ENCODE results near the gene RABL2B.
"Not testable (repeated sequence)": the region's sequence is repeated elsewhere in the genome, so short reads cannot be mapped to it uniquely, and the experiment has no call there.

Gene RABL2B

DNA sequence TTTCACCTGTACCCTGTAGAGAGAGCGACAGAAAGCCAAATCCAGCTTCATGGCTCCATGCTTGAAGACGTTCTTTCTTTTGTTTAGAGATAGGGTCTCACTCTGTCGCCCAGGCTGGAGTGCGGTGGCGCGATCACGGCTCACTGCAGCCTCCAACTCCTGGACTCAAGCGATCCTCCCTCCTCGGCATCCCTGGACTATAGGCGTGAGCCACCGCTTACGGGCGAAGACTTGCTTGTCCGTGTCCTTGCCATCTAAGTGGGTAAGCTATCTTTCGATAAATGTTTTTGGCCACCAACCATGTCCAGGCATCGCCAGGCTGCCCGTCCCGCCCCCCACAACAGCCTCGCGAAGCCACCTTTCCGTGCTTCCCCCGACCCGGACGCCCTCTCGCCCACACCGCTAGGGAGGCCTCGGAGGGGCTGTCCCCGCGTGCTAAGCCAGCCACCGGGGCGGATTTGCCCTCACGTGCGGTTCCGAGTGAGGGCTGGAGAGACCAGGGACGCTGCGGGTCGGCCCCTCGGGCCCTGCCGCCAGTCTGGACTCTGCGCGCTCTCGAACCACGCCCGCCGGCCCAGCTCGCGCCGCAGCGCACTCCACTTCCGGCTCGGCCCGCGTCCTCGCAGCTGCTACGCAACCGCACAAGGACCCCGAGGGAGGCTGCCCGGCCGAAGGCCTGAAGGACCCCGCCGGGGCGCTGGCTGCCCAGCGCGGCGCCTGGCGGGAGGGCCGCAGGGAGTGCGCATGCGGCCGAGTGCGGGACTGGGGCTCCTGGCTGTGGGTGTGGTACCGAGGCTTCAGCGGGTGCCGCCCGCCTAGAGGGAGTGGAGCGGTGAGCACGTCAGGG lies at the start of gene RABL2B:
TSS of gene RABL2B (minus strand) at position 604 of the 847 bp plus-strand sequence. CDS start 1,342 bp downstream, outside the sequence.
- DNase-seq (ENCODE audit: low read depth), result peak; percentile 91

DNA sequence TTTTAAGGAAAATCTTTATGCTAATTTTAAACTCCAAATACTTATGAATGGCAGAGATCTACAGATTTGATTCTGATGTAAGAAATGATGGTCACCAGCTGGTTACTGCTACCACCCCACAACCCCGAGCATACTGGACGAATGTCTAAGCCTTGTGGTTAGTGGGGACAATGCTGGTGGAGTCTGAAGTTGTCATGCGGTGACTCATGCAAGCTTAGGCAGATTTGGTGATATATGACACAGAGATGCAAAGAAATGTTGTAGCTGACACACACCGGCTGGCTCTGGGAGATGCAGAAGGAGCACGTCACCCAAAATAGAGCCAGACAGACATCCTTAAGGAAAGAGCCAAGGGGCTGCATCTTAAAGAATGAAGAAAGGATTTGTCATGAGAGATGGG lies 3.5 kb upstream of the RABL2B start:
- not testable (repeated sequence) for DNase-seq (ENCODE audit: low read depth)

DNA sequence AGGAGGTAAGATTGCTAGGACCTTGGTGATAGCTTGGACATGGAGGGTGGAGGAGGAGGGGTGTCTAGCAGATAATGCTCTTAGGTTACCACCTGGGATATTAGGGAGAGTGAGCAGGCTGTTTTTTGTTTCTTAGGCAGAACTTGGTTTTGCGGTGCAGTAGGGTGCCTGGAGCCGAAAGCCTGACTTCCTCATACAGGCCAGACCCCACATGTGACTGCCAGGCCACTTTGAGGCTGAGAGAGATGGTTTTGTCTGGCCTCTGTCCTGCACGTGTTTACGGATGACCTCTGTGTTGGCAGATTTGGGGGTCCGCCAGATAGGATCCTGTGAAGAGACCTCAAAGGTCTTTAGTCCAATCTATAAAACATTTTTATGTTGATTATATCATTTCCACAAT lies 1.9 kb upstream of the RABL2B start:
- not testable (repeated sequence) for DNase-seq (ENCODE audit: low read depth)

GRCh38 chr22:50783880-50784276 lies 442 bp upstream of the RABL2B start:
- not testable (repeated sequence) for DNase-seq (ENCODE audit: low read depth)

- DNase-seq (ENCODE audit: low read depth), result peak; percentile 3
Observed at GRCh38 chr22:50782253-50782652, 1.2 kb downstream of the RABL2B start.

- not testable (repeated sequence) for DNase-seq (ENCODE audit: low read depth)
Observed at GRCh38 chr22:50780244-50780643, 3.2 kb downstream of the RABL2B start.

DNA sequence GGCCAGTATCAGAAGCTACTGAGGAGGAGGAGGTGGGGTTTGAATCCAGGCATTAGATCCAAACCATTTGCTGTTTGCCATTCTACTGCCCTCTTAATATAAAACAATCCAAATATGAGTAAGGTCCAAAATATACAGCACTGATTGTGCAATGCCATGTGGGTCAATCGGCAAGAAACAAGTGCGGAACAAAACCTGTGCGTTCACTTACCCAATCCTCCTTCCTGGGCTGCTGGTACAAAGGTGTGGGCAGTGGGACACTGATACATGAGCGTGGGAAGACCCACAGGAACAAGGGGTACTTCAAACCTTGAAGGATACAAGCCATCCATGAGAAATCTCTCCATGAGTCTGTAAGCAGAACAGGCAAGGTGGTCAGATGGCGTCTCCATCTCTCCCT lies 5.8 kb downstream of the RABL2B start:
- not testable (repeated sequence) for DNase-seq (ENCODE audit: low read depth)

DNA sequence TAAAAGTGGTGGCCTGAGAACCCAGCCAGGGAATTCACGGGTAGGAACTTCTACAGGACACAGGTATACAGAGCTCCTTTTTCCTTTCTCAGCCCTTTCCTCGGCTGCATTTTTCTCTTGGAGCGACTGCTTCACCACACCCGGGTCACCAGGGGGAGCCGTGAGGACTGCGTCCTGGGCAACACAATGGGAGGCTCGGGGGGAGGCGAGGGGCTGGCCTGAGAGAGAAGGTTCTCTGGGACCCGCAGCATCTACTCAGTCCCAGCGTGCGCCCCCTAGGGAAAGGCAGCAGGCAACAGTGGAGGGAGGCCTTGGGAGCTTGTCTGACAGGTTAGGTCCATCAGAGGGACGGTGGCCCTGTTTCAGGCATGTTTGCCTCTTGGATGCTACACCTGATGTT lies 8.3 kb downstream of the RABL2B start:
- peak; percentile 75 for DNase-seq (ENCODE audit: low read depth)

DNA sequence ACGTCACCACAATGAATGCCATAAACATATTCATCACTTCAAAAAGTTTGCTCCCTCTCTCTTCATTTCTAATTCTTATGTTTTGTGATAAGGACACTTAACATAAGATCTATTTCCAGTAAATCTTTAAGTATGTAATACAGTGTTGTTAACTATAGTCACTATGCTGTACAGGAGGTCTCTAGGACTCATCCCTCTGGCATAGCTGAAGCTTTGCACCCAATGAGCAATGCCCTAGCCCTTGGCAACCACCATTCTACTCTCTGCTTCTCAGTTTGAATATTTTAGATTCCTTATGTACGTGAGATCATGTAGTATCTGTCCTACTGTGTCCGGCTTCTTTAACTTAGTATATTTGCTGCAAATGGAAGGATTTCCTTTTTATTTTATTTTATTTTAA lies 19.1 kb downstream of the RABL2B start:
- not testable (repeated sequence) for DNase-seq (ENCODE audit: low read depth)

- DNase-seq (ENCODE audit: low read depth), result not testable (repeated sequence)
Observed at GRCh38 chr22:50761829-50762228, 21.6 kb downstream of the RABL2B start.

DNA sequence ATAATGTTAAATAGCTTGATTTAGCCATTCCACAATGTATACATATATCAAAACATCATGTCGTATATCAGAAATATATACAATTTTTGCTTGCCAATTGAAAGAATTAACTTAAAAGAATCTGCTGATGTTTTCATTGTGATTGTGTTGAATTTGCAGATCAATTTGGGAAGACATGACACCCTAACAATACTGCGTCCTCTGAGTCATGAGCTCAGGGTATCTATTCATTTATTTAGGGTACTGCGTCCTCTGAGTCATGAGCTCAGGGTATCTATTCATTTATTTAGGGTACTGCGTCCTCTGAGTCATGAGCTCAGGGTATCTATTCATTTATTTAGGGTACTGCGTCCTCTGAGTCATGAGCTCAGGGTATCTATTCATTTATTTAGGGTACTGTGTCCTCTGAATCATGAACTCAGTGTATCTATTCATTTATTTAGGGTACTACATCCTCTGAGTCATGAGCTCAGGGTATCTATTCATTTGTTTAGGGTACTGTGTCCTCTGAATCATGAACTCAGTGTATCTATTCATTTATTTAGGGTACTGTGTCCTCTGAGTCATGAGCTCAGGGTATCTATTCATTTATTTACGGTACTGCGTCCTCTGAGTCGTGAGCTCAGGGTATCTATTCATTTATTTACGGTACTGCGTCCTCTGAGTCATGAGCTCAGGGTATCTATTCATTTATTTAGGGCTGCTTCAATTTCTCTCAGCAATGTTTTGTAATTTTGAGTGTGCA lies 23.7 kb downstream of the RABL2B start:
- peak; percentile 77 for DNase-seq (ENCODE audit: low read depth)

DNA sequence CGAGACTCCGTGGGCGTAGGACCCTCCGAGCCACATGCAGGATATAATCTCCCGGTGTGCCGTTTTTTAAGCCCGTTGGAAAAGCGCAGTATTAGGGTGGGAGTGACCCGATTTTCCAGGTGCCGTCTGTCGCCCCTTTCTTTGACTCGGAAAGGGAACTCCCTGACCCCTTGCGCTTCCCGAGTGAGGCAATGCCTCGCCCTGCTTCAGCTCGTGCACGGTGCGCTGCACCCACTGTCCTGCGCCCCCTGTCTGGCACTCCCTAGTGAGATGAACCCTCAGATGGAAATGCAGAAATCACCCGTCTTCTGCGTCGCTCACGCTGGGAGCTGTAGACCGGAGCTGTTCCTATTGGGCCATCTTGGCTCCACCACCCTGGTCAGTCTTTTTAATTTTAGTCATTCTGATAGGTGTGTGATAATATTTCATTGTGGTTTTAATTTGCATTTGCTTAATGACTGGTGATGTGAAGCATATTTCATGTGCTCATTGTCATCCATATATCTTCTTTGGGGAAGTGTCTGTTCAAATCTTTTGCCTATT lies 26.4 kb downstream of the RABL2B start:
- peak; percentile 23 for DNase-seq (ENCODE audit: low read depth)

GRCh38 chr22:50756406-50756805 lies 27.0 kb downstream of the RABL2B start:
- not testable (repeated sequence) for DNase-seq (ENCODE audit: low read depth)

DNA sequence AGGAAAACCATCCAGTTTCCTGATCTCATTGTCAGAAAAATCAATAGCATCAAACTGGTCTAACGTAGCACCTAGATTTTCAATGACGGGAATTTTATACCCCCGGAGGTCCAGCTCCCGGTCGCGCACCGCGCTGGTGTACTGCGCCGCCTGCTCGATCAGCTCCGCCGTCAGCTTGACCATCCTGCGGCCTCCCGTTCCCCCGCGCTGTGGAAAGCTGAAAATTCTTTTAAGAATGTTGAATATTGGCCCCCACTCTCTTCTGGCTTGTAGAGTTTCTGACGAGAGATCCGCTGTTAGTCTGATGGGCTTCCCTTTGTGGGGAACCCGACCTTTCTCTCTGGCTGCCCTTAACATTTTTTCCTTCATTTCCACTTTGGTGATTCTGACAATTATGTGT lies 28.2 kb downstream of the RABL2B start:
- DNase-seq (ENCODE audit: low read depth), result not testable (repeated sequence)

DNA sequence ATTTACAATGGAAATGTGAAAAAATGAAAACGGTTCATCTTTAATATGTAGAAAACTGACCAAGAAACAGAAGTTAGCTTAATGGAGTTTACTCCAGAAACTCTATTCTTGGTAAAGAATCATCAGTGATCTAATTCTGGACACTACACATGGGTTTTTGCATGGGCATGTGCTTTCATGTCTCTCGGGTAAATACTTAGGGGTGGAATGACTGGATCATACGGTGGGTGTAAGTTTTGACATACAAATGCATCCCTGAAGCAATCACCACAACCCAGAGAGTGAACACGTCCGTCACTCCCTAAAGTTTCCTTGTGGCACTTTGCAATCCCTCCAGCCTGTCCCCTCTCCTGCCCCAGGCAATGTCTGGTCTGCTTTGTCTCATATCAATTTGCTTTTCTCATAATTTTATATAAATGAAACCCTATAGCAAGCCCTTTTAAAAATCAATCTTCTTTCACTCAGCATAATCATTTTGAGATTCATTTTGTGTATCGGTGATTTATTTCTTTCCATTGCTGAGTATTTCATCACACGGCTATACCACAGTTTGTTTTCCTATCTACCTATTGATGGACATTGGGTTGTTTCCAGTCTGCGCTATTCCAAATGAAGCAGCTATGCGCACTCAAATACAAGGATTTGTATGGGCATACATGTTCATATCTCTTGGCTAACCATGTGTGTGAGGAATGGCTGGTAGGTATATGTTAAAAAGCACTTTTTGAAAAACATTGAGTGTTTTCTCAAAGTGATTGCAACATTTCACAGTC lies 33.9 kb downstream of the RABL2B start:
- not testable (repeated sequence) for DNase-seq (ENCODE audit: low read depth)

GRCh38 chr22:50748630-50749029 lies 34.8 kb downstream of the RABL2B start:
- DNase-seq (ENCODE audit: low read depth), result not testable (repeated sequence)

DNA sequence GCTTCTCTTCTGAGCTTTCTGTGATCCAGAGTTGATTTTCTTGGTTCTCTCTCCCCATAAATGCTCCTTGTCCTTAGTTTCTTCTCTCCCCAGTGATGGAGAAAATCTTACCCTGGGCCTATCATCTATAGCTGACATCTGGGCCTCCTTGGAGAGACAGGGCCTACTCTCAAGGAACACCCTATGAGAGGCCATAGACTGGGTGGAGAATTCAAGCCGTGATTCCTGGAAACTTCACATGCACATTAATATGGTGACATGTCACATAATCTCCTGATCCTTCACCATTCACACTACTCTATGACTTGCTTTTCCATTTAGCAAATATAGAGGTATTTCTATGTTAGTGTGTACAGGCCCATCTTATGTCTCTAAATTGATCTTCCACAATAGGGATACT lies 35.9 kb downstream of the RABL2B start:
- DNase-seq (ENCODE audit: low read depth), result not testable (repeated sequence)

DNA sequence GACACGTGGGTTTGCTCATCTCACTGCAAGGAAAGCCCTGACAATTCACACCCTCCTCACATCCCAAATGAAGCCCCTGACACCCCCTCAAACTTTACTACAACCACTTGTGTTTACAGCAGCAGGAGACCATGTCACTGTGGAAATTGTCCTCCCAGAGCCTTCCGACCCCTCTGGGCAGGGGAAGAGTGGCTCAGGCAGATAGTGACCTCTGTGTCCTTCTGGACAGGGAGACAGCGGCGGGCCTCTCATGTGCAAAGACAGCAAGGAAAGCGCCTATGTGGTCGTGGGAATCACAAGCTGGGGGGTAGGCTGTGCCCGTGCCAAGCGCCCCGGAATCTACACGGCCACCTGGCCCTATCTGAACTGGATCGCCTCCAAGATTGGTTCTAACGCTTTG lies 39.0 kb downstream of the RABL2B start:
- DNase-seq (ENCODE audit: low read depth), result not testable (repeated sequence)

DNA sequence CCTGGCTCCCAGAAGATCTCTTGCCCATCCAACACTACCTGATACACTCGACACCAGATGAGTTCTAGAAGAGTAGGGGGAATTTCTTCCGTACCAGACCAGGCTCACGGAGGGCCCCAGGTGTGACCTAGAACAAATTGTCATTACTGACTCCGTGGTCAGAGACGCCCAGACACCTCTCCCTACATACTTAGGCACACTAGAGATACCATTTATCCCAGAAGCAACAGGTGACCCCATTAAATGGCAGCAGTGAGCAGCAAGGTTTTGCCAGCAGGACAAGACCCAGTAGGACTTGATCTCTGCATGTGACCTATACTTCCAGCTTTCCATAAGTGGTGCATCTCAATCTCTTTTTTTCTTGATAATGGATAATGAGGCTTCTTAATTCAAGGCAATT lies 42.7 kb downstream of the RABL2B start:
- DNase-seq (ENCODE audit: low read depth), result not testable (repeated sequence)

GRCh38 chr22:50739894-50740293 lies 43.5 kb downstream of the RABL2B start:
- DNase-seq (ENCODE audit: low read depth), result no peak

DNA sequence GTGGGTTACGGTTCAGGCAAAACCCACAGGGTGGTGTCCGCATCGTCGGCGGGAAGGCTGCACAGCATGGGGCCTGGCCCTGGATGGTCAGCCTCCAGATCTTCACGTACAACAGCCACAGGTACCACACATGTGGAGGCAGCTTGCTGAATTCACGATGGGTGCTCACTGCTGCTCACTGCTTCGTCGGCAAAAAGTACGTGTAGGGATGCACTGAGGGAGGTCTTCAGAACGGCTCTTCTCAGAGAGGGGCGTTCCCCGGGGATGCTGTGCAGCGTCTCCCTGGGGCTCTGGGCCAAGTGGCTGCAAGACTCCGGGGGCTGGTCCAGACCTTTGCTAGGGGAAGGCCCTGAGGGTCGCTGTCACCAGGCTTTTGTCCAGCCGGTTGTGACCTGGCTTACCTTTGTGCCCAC lies 44.2 kb downstream of the RABL2B start:
- DNase-seq (ENCODE audit: low read depth), result no peak

- DNase-seq (ENCODE audit: low read depth), result no peak
Observed at GRCh38 chr22:50738649-50739227, 44.7 kb downstream of the RABL2B start.
